ENCODE measurements around the gene EARS2.

Gene EARS2

GRCh38 chr16:23571895-23572294 is 14.7 kb upstream of the EARS2 start:
- CTCF ChIA-PET: interaction anchor here (1.4 kb wide), 1 partner anchor 13 kb away, joined by 6 read pairs; the partner anchor contains the start of genes EARS2 and UBFD1
- H3K4me3 ChIP-seq (ENCODE audit: low read depth, low read length): no peak overlapping the region
- POLR2A ChIA-PET: interaction anchor here (0.6 kb wide), 1 partner anchor 15 kb away, joined by 3 read pairs; the partner anchor contains the start of genes EARS2 and UBFD1
- TF ChIP-seq CTCF (IDR thresholded peaks at IDR 0.05; ENCODE audit: insufficient read depth, low read length, missing control alignments): no peak
- DNase-seq (ENCODE audit: low read depth, low spot score): no peak

GRCh38 chr16:23570992-23571632 is 14.0 kb upstream of the EARS2 start:
- ChIA-PET CTCF (interaction anchor here (1.4 to 2.4 kb wide), 2 partner anchors 13 kb away, joined by 6 to 10 read pairs; partner anchors contain the start of genes EARS2 and UBFD1), POLR2A (no interaction called here)
- DNase-seq (ENCODE audit: low read depth, low spot score): no peak

GRCh38 chr16:23567602-23568001 is 10.5 kb upstream of the EARS2 start:
- no peak for TF ChIP-seq CTCF (IDR thresholded peaks at IDR 0.05; ENCODE audit: insufficient read depth, low read length, missing control alignments)
- CTCF ChIA-PET: interaction anchor here (1.5 to 1.8 kb wide), 2 partner anchors 9 kb away, joined by 3 to 10 read pairs; partner anchors contain the start of gene UBFD1
- H3K4me3 ChIP-seq (ENCODE audit: low read depth, low read length): no peak overlapping the region
- DNase-seq (ENCODE audit: low read depth, low spot score): no peak
- POLR2A ChIA-PET: no interaction called here

More at GRCh38 chr16:23570992-23571632, 14.0 kb upstream of the EARS2 start:
- no peak for TF ChIP-seq CTCF (IDR thresholded peaks at IDR 0.05; ENCODE audit: insufficient read depth, low read length, missing control alignments)
- no peak overlapping the region for H3K4me3 ChIP-seq (ENCODE audit: low read depth, low read length)

DNA sequence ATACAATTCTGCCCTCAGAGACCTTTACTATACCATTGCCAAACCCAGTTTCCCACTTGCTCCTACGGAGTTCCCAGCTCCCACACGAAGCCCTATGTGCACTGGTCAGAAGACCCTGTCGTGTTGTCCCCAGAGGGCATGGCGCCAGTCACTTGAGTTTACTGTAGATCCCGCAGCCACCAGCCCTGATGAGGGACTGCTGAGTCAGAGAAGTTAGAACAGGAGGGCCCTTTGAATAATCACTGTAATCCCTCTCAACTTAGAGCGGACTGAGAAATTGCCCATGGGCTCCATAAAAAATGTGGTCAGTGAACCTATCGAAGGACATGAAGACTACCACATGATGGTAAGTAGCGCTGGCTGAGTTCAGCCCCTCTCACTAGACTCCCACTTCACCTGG is 9.6 kb upstream of the EARS2 start:
- DNase-seq (ENCODE audit: low read depth, low spot score): no peak
- ChIA-PET CTCF (interaction anchor here (1.2 to 1.8 kb wide), 3 partner anchors 8 to 30 kb away, joined by 3 to 10 read pairs (median 4); partner anchors contain the start of gene UBFD1), POLR2A (no interaction called here)
- no peak overlapping the region for H3K4me3 ChIP-seq (ENCODE audit: low read depth, low read length)
- no peak for TF ChIP-seq CTCF (IDR thresholded peaks at IDR 0.05; ENCODE audit: insufficient read depth, low read length, missing control alignments)

DNA sequence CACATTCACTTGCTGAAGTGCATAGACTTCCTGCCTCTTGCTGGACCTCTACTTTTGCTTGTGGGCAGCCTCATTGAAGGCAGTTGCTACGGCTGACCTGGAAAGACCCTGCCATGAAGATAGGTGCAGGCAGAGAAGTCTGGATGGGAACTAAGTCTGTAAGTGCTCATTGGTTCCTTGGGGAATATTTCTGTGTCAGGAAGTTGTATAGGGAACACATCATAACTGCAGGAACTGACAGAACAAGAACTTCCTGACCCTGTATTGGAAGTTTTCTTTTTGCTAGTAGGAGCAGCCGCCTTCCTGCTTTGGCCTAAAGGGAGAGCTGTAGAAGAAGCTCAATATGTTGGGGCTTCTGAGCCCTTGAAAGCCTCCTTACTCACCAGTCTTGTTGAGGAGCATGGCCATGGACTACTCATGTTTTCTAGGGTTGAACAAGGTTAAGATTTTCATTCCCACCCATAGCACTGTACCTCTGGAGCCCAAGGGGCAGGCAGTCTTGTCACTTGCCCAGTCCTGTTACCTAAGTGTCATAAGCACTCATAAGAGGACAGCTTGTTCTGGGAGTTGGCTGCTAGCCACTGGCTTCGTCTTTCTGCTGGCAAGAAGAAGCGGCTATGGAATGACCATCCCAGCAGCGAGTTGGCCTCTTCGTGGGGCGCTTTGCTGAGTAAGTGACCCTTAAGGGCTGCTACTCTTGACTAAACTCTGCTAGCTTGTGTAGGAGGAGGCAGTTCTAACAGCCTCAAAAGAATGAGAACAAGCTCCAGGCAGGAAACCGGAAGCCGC is 7.6 kb upstream of the EARS2 start:
- DNase-seq (ENCODE audit: low read depth, low spot score): no peak
- TF ChIP-seq CTCF (IDR thresholded peaks at IDR 0.05; ENCODE audit: insufficient read depth, low read length, missing control alignments): no peak
- ChIA-PET POLR2A (no interaction called here), CTCF (interaction anchor here (0.6 to 1.4 kb wide), 2 partner anchors 32 to 130 kb away, joined by 3 to 7 read pairs; partner anchors contain the start of gene NDUFAB1)
- no peak overlapping the region for H3K4me3 ChIP-seq (ENCODE audit: low read depth, low read length)

GRCh38 chr16:23563186-23563585 is 6.0 kb upstream of the EARS2 start:
- no peak overlapping the region for H3K4me3 ChIP-seq (ENCODE audit: low read depth, low read length)
- ChIA-PET CTCF (no interaction called here), POLR2A (no interaction called here)
- DNase-seq (ENCODE audit: low read depth, low spot score): no peak
- no peak for TF ChIP-seq CTCF (IDR thresholded peaks at IDR 0.05; ENCODE audit: insufficient read depth, low read length, missing control alignments)
